NK-92 (cell line): Measurements from ENCODE around the gene PRRG3.

Experiments
- DNase-seq: peaks from one replicate; lab custom pipeline; 2025; ENCODE audit not compliant: unreplicated experiment; lab: John Stamatoyannopoulos, UW

Gene PRRG3

GRCh38 chrX:151742311-151742710, 47.1 kb downstream of the PRRG3 start:
- no peak for DNase-seq

- DNase-seq, result no peak
Observed at GRCh38 chrX:151743651-151744470, 48.6 kb downstream of the PRRG3 start.

- DNase-seq, result no peak
Observed at GRCh38 chrX:151745651-151746050, 50.4 kb downstream of the PRRG3 start.

- no peak for DNase-seq
Observed at GRCh38 chrX:151746502-151746901, 51.2 kb downstream of the PRRG3 start.

- DNase-seq, result no peak
Observed at GRCh38 chrX:151750511-151750910, 55.3 kb downstream of the PRRG3 start.

GRCh38 chrX:151752847-151753246, 57.6 kb downstream of the PRRG3 start:
- no peak for DNase-seq

GRCh38 chrX:151753313-151754046, 58.2 kb downstream of the PRRG3 start:
- no peak for DNase-seq

GRCh38 chrX:151754047-151754429, 58.8 kb downstream of the PRRG3 start:
- no peak for DNase-seq

GRCh38 chrX:151754641-151755215, 59.5 kb downstream of the PRRG3 start:
- DNase-seq, result no peak
